Hindlimb muscle (tissue), 1 donor: ENCODE data around the gene EIF3I. TPM values are rescaled to one million over a fixed set of nuclear protein-coding genes. Genes with fewer than 3 reads are reported as not detected.

Experiments
- DNase-seq: peaks from one replicate; pipeline ENCODE4 v3.0.0-alpha.2; 2013
- polyA plus RNA-seq: library from polyadenylated mRNA; unstranded; fragments of 120-200 nt; gene quantifications from one replicate; pipeline ENCODE4 v1.2.1, GENCODE V29; 2013; ENCODE audit not compliant: insufficient read length

The EIF3I gene
- polyA plus RNA-seq = 149 TPM

DNA sequence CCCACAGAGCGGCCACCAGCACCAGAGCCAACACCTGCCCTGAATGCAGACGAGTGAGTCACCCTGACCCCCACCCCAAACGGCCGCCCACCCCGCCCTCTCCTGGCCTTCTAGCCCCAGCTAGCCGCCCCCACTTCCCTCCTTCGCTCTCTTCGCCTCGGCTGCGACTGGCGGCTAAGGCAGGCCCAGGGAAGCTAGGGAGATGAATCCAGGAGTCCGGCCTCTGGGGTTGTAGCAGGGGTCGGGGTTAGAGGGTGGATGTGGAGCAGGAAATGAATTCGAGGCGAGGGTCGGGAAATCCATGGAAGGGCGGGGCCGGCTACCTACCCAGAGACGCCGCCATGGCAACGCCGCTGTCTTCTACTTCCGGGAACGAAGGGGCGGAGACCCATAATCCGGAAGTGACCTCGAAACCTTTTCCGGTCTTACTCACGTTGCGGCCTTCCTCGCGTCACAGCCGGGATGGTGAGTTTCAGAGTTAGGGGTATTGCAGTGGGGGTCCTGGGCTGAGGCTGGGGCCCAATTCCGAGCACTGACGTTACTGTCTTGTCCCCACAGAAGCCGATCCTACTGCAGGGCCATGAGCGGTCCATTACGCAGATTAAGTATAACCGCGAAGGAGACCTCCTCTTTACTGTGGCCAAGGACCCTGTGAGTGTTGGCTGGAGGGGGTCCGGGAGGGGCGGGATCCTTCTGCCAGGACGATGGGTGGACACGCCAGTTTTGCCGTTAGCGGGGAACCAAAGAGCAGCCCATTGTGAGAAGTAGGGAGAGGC, at the start of gene EIF3I, which contains the start of gene TMEM234:
TSS of gene EIF3I (plus strand) at position 428 of the 776 bp plus-strand sequence. CDS start at position 463, 35 bp downstream.
TSS of gene TMEM234 (minus strand) at position 374 of the 776 bp plus-strand sequence. CDS start at position 343, 31 bp downstream.
- peak; percentile 92 for DNase-seq

DNA sequence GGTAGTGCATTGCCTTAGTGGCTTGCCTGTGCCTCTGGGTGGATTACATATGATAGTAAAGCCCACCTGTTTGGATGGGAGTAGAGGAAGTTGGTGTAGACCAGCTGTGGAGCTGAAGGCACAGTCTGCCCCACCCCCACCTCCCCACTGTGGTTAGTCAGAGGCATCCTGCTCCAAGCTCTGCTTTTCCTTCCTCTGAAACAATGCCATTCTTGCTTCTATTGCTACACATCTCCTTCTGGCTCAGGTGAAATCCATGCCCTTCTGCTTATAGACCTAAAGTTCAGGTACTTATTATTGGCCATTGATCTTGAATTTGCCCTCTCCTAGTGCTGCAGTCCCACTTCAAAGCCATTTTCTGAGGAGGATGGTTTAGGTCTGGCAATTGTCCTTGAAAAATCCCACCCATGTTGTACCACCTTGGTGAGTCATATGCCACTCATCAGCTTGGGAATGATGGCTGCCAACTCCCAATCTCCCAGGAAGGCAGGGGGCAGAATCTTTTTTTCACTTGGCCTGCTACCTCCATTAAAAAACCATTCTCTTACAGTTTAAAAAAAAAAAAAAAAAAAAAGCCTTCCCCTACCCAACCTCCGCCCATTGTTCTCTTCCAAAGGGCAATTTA, 49.5 kb upstream of the EIF3I start:
- no peak for DNase-seq

DNA sequence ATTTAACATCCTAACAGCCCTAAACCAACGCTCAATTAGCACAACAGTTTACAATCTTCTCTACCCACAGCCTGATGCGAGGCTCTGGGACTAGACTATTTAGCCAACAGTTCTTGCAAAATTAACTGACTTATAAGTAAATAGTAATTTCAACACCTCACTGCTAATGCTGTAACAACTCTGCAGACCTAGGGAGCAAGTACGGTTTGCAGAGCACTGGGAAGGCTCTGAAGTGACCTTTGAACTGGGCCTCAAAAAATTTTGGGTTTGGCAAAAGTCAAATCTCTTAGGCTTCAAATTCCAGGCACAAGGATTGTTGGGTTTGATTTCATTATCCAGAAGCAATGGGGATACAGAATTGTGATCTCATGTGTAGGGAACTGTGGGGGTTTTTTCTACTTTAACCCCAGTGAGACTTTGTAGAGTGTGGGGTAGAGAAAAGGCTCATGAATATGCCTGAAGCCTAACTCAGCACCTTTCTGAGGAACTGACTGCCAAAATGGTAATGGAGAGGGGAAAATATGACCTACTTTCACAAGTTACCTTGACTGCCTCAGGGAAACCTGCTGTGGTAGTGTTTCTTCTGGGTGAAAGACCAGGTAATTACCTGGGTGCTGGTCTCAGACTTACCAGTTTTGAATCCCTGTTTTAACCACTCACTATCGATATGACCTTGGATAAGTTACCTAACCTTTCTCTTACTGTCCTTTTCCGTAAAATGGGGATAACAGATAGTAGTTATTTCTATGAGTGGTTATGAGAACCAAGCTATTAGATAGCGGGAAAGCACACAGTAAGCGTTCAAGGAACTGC, 43.6 kb upstream of the EIF3I start:
- DNase-seq = no peak

DNA sequence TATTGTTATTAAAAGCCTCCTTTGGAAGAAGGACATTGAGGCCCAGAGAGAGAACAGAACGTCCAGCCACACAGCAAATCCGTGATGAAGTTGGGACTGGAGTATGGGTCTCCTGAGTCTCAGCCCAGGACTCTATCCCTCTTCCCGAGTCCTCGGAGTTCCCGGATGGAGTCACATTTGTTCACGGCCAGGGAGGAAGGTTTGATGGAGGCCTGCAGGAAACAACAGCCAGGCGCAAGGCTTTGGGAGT, 43.1 kb upstream of the EIF3I start:
- no peak for DNase-seq

DNA sequence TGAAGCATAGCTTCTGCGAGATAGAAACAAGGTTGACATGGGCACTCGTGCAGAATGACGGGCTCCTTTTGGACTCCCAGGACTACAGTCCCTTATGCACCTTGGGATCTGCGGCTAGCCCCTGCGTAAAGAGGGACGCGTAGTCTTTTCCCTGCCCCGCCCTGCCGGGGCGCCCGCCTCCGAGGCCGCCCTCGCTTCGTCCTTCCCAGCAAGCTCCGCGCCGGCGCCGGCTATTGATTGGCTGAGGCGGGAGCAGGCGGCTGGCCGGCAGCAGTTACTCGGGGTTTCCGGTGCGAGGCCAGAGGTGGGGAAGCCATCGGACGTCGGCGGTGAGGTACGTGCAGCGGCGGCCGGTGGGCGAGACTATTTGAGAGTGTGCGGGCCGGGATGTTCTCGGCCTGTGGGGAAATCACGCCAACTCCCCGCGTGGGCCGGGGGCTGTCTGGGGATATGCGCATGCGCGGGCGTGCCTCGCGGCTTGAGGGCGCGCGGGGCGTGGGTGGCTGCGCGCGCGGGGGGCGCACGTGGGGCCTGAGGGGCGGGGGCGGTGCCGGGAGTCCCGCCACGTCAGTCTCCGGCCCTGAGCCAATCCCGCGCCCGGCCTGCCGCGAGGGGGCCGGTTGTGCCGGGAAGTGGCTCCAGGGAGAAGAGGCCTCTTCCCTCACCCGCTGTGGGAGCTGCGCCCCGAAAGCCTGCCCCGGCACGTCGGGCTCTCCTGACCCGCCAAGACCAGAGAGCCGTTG, 42.6 kb upstream of the EIF3I start, which contains the start of gene TXLNA:
TSS of gene TXLNA (plus strand) at position 233 of the 743 bp plus-strand sequence. CDS start 671 bp downstream, outside the sequence.
- peak; percentile 95 for DNase-seq

DNA sequence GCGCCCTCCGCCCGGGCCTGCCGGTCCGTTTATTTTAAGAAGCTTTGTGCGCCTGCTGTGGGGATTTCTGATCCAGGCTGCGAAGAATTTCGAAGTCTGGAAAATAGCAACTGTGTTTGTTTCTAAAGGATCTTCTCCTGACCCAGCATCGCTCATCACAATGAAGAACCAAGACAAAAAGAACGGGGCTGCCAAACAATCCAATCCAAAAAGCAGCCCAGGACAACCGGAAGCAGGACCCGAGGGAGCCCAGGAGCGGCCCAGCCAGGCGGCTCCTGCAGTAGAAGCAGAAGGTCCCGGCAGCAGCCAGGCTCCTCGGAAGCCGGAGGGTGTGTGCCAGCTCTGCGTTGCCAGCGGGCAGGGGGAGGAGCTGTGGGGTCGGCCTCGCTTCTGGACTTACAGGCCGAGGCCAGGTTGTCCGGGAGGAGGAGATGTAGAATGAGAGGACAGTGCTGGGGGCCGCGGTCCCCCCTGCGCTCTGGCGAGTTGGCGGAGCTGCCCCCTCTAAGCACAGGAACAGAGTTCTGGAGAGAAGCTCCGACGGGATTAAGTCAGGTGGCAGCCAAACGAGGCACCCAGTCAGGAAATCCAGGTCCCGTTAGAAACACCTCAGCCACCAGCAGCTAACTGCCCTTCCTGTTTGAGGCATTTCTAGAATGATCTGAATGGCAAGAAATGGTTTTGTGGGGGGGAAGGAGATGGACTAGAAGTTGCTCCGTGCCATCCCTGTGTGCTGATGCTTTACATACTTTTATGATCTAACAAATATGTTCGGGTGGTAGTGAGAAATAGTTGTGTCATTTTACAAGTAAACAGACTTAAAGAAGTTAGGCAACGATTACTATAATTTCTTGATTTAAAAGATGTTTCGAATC, 41.8 kb upstream of the EIF3I start:
- peak; percentile 40 for DNase-seq

DNA sequence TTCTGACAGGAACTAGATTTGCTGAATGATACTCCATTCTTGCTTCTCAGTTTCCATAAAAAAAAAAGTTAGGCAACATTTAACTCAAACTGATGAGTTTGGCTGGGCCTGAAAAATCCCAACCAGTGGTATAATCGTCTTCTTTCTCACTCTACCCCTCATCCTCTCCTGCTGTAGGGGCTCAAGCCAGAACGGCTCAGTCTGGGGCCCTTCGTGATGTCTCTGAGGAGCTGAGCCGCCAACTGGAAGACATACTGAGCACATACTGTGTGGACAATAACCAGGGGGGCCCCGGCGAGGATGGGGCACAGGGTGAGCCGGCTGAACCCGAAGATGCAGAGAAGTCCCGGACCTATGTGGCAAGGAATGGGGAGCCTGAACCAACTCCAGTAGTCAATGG, 41.1 kb upstream of the EIF3I start:
- DNase-seq = no peak

DNA sequence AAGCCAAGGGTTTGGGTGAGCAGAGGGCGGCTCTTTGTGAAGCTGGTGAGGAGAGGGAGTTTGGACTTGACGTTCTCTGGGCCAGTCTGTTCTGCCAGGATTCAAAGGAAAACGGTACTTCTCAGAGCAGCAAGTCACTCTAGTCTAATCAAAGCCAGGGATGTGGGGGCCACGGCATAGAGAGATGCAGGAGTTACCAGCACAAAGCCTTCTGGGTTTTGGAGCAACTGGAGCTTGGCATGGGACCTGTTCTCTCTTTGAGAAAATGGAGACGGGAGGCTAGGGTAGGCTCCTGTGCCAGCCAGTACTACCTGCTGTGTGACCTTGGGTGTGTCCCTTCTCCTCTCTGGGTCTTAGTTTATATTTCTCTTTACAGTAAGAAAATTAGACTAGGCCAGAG, 40.6 kb upstream of the EIF3I start:
- DNase-seq = no peak

DNA sequence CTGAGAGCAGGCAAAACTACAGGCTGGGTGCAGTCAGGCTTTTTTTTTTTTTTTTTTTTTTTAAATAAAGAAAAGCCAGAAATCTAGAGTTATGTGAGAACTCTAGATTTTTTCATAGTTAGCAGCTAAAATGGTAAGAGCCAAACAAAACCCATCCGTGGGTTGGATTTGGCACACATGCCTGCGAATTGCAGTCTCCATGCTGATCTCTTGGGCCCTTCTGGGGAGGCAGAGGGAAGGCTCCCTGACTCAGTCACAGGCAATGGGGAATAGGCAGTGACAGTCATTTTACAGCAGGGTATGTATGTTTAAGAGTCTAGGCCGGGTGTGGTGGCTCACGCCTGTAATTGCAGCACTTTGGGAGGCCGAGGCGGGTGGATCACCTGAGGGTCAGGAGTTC, 40.1 kb upstream of the EIF3I start:
- DNase-seq = no peak

DNA sequence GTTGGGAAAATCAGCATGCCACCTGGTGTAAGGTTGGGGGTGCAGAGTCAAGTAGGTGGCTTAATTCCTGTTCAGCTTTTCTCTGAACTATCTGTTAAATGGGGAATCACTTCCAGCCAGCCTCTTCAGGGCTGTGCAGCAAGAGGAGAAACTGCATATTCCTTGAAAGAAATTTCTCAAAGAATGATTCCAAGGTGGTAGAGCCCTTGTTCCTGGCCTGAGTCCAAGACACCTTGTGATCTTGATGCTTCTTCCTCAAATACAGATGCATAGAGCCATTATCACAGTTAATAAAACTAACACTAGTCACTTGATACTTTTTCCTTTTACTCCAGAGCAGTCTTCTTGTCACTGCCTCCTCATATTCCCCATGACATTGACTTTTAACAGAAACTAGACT, 37.6 kb upstream of the EIF3I start:
- DNase-seq = no peak

DNA sequence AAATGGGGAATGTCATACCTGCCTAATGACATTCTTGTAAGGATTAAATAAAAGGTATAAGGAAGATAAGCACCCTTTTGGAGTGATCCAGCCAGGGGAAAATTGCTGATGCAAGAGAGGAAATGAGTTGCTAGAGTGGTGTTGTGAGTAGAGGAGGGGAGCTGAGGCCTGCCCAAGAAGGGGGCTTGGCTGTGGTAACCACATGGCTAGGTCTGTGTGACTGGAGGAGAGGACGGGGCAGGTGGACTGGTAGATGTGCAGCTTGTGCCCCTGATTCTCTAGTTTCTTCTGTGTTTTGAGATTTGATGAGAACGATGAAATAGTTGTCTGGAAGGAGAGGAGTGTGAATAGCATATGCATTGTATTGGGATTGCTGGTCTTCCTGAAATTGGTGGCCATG, 36.1 kb upstream of the EIF3I start:
- no peak for DNase-seq

DNA sequence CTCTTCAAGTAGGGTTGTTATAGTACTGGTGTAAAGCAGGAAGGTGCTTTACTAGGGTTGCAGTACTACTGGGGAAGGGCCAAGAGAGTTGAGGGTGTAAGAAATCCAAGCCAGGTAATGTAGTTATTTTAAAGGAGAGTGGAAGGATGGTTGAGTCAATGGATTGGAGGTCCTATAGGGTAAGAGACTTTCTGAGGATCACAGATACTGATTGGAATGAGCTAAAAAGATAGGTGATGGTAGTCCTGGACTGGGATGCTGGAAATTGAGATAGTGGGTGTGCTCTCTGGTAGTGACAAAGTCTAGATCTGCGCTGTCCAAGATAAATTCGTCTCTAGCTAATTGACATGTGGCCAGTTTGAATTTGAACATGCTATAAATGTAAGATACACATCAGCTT, 35.7 kb upstream of the EIF3I start:
- DNase-seq = no peak

DNA sequence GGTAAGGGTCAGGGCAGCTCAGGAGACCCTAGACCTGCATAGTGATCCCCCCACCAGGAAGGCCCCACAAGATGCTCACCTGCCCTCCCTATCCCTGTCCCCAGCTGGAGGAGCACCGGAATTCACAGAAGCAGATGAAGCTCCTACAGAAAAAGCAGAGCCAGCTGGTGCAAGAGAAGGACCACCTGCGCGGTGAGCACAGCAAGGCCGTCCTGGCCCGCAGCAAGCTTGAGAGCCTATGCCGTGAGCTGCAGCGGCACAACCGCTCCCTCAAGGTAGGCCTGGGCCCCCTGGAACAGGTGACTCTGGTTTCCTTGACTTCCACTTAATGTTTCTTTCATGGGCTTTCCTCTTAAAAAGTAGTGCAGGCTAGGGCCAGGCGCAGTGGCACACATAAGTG, 34.4 kb upstream of the EIF3I start:
- no peak for DNase-seq

DNA sequence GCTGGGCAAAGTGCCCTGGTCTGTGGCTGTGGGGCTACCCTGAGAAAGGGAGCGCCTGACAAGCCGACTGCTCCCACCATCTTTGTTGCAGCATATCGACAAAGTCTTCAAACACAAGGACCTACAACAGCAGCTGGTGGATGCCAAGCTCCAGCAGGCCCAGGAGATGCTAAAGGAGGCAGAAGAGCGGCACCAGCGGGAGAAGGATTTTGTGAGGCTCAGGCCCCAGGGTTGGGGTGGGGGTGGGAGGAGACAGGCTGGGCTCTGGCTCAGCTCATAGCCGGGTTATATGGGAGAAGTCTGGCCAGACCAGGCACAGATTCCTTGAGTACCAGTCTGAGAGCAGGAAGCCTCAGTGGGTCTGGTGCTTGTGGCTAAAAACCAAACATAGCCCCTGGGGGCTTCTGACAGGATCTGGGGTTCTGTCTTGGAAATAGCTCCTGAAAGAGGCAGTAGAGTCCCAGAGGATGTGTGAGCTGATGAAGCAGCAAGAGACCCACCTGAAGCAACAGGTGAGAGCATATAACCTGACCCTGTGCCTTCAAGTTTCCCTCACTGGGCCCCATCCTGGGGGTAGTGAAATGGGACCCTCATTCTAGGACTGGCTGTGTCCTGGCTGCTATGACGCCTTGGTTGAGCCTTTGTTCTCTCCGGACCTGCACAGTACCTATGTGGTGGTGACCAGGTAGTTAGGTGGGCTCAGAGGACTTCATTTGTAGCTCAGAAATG, 29.8 kb upstream of the EIF3I start:
- DNase-seq = no peak

DNA sequence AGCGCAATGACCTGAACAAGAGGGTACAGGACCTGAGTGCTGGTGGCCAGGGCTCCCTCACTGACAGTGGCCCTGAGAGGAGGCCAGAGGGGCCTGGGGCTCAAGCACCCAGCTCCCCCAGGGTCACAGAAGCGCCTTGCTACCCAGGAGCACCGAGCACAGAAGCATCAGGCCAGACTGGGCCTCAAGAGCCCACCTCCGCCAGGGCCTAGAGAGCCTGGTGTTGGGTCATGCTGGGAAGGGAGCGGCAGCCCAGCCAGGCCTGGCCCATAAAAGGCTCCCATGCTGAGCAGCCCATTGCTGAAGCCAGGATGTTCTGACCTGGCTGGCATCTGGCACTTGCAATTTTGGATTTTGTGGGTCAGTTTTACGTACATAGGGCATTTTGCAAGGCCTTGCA, 27.2 kb upstream of the EIF3I start:
- DNase-seq = no peak

DNA sequence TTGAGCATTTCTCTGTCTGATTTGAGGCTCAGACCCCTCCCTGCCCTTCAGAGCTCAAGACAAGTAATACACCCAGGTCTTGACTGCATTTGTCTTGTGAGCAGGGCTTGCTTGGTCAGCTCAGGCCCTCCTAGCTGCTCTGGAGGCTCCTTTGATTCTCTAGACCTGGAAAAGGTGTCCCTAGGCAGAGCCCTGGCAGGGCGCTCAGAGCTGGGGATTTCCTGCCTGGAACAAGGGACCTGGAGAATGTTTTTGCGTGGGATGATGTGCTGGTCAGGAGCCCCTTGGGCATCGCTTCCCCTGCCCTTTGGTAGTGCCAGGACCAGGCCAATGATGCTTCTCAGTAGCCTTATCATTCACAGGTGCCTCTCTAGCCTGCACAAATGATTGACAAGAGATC, 26.7 kb upstream of the EIF3I start:
- DNase-seq = no peak

DNA sequence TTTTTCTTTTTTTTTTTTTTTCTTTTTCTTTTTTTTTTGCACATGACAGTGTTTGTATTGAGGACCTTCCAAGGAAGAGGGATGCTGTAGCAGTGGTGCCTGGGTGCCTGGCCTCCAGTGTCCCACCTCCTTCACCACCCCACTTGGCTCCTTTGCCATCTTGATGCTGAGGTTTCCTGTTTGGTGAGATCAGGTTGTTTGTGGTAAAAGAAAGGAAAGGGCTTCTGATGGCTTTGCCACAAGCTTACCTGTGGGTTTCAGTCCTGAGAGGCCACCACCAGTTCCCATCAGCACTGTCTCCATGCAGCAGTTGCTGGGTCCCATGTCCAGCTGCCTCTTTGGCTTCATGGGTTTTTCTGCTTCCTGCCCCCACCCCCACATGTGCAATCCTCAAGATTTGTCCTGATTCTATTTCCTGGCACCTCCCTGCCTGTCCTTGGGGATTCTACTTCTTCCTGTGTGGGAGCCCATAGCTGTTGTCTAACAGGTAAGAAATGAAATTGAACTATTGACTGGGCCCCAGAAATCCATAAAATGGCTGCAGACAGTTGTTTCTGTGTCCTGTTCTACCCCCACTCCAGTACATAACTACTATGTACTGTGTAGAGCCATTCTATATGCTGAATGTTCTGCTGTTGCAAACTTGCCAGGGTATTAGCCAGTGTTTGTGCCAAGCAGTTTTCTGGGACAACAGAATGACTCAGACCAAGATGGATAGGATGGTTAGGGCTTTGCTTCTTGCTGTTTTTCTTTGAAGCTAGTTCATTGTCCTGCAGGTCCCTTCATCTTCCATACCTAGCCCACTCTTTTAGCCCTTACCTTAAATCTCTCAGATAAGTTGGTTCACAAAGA, 26.0 kb upstream of the EIF3I start:
- no peak for DNase-seq

DNA sequence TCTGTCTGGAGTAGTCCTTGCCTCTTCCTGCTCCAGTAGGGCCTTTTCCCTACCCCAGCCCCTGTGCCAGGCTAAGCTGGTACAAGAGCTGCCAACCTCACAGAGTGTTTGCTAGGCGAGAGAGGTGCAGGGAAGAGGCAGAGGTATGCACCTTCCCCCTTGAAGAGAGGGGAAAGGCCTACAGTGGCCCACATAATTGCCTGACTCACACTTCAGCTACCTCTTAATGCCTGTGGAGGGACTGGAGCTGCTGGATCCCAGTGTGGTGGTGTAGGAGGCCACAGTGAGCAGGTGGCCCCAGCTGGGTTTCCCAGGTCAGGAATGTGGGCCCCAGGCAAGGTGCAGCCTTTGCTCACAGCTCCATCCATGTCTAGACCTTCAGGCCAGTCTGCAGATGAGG, 25.1 kb upstream of the EIF3I start:
- no peak for DNase-seq

DNA sequence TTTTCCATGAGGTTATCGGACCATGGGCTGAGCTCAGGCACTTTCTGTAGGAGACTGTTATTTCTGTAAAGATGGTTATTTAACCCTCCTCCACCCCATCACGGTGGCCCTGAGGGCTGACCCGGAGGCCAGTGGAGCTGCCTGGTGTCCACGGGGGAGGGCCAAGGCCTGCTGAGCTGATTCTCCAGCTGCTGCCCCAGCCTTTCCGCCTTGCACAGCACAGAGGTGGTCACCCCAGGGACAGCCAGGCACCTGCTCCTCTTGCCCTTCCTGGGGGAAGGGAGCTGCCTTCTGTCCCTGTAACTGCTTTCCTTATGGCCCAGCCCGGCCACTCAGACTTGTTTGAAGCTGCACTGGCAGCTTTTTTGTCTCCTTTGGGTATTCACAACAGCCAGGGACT, 24.4 kb upstream of the EIF3I start:
- DNase-seq = no peak
